Muscle of arm (tissue), 12 donors: Measurements from ENCODE around the gene EPHA3. TPM values are rescaled to one million over a fixed set of nuclear protein-coding genes. Genes with fewer than 3 reads are reported as not detected.
A peak's percentile ranks its signal among the peaks of the same experiment; 100 is the strongest.

Source experiments
- DNase-seq: peaks from one replicate; pipeline ENCODE4 v3.0.0-alpha.2; 2013
- polyA plus RNA-seq, 12 donors: library from polyadenylated mRNA; unstranded; fragments of 120-200 nt; gene quantifications; one replicate each; pipeline ENCODE4 v1.2.1, GENCODE V29; 2013; ENCODE audit not compliant: insufficient read length in 12 of 12

EPHA3 gene
- polyA plus RNA-seq, 12 donors = 10.8 to 27.7 (median 17.4) TPM; not detected in 1

- no peak for DNase-seq
Measured at GRCh38 chr3:89358281-89358680, 250.9 kb downstream of the EPHA3 start.

GRCh38 chr3:89360156-89360555, 252.7 kb downstream of the EPHA3 start:
- DNase-seq = no peak

- DNase-seq = no peak
Measured at GRCh38 chr3:89362496-89362895, 255.1 kb downstream of the EPHA3 start.

- no peak for DNase-seq
Measured at GRCh38 chr3:89363171-89363570, 255.8 kb downstream of the EPHA3 start.

GRCh38 chr3:89364314-89364713, 256.9 kb downstream of the EPHA3 start:
- DNase-seq = no peak

- no peak for DNase-seq
Measured at GRCh38 chr3:89367166-89367565, 259.7 kb downstream of the EPHA3 start.

- DNase-seq = no peak
Measured at GRCh38 chr3:89368846-89369245, 261.4 kb downstream of the EPHA3 start.

- DNase-seq = peak; percentile 58
Measured at GRCh38 chr3:89372456-89372855, 265.0 kb downstream of the EPHA3 start.

GRCh38 chr3:89373434-89373833, 266.0 kb downstream of the EPHA3 start:
- DNase-seq = no peak

GRCh38 chr3:89375451-89375850, 268.0 kb downstream of the EPHA3 start:
- no peak for DNase-seq

GRCh38 chr3:89380016-89380415, 272.6 kb downstream of the EPHA3 start:
- DNase-seq = no peak

- no peak for DNase-seq
Measured at GRCh38 chr3:89392991-89393390, 285.6 kb downstream of the EPHA3 start.

- DNase-seq = peak; percentile 56
Measured at GRCh38 chr3:89395456-89395855, 288.0 kb downstream of the EPHA3 start.

GRCh38 chr3:89395996-89396395, 288.6 kb downstream of the EPHA3 start:
- no peak for DNase-seq

- no peak for DNase-seq
Measured at GRCh38 chr3:89402051-89402450, 294.6 kb downstream of the EPHA3 start.

- DNase-seq = no peak
Measured at GRCh38 chr3:89405176-89405575, 297.8 kb downstream of the EPHA3 start.

GRCh38 chr3:89405593-89405992, 298.2 kb downstream of the EPHA3 start:
- DNase-seq = no peak

GRCh38 chr3:89411201-89411600, 303.8 kb downstream of the EPHA3 start:
- DNase-seq = no peak

- no peak for DNase-seq
Measured at GRCh38 chr3:89414270-89414669, 306.8 kb downstream of the EPHA3 start.

- no peak for DNase-seq
Measured at GRCh38 chr3:89419647-89420241, 312.3 kb downstream of the EPHA3 start.

GRCh38 chr3:89426060-89426459, 318.6 kb downstream of the EPHA3 start:
- DNase-seq = no peak

- DNase-seq = no peak
Measured at GRCh38 chr3:89434621-89435380, 327.4 kb downstream of the EPHA3 start.

GRCh38 chr3:89436846-89437245, 329.4 kb downstream of the EPHA3 start:
- DNase-seq = no peak

GRCh38 chr3:89440386-89440785, 333.0 kb downstream of the EPHA3 start:
- DNase-seq = no peak
